GM12874 (cell line): ENCODE measurements around the gene RNF151.

Experiments used
- TF ChIP-seq, protein P1 (sequence below): IDR thresholded peaks from 2 replicates; pipeline ENCODE4 v1.5.1; 2011; ENCODE audit warnings: low read depth, mild to moderate bottlenecking, control low read depth, low read length, moderate library complexity; ENCODE audit not compliant: insufficient read depth

RNF151 gene

DNA sequence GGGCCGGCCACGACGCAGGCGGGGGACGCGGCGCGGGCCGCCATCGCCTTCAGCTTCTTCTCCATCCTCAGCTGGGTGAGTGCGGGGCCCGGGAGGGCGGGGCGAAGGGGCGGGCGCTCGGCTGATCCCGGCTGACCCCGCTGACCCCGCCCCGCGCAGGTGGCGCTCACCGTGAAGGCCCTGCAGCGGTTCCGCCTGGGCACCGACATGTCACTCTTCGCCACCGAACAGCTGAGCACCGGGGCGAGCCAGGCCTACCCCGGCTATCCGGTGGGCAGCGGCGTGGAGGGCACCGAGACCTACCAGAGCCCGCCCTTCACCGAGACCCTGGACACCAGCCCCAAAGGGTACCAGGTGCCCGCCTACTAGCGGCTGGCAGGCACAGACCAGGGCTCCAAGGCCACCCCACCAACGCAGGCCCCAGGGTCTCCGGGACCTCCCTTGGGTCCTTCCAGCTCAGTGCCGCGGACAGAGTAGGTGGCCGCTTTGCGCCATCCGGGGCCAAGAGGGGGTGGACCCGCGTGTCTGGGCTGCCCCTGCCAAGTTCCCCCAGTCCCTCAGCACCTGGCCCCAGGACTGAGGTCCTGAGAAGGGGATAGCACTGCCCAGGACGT is 26.2 kb downstream of the RNF151 start:
- TF ChIP-seq, protein P1, sequence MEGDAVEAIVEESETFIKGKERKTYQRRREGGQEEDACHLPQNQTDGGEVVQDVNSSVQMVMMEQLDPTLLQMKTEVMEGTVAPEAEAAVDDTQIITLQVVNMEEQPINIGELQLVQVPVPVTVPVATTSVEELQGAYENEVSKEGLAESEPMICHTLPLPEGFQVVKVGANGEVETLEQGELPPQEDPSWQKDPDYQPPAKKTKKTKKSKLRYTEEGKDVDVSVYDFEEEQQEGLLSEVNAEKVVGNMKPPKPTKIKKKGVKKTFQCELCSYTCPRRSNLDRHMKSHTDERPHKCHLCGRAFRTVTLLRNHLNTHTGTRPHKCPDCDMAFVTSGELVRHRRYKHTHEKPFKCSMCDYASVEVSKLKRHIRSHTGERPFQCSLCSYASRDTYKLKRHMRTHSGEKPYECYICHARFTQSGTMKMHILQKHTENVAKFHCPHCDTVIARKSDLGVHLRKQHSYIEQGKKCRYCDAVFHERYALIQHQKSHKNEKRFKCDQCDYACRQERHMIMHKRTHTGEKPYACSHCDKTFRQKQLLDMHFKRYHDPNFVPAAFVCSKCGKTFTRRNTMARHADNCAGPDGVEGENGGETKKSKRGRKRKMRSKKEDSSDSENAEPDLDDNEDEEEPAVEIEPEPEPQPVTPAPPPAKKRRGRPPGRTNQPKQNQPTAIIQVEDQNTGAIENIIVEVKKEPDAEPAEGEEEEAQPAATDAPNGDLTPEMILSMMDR: no peak

DNA sequence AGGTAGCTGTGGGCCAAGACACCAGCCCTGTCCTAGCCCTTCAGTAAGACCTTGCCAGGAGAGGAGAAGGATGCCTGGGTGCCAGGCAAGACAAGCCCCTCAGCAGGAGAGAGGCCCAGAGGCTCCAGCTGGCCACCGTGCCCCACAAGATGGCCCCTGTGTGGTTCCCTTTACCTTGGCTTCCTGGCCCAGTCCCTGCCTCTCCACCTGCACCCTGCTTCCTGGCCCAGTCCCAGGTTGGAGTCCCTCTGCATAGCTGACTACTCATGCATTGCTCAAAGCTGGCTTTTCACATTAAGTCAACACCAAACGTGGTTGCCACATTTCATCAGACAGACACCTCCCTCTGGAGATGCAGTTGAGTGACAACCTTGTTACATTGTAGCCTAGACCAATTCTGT is 27.1 kb downstream of the RNF151 start:
- TF ChIP-seq, protein P1: no peak

DNA sequence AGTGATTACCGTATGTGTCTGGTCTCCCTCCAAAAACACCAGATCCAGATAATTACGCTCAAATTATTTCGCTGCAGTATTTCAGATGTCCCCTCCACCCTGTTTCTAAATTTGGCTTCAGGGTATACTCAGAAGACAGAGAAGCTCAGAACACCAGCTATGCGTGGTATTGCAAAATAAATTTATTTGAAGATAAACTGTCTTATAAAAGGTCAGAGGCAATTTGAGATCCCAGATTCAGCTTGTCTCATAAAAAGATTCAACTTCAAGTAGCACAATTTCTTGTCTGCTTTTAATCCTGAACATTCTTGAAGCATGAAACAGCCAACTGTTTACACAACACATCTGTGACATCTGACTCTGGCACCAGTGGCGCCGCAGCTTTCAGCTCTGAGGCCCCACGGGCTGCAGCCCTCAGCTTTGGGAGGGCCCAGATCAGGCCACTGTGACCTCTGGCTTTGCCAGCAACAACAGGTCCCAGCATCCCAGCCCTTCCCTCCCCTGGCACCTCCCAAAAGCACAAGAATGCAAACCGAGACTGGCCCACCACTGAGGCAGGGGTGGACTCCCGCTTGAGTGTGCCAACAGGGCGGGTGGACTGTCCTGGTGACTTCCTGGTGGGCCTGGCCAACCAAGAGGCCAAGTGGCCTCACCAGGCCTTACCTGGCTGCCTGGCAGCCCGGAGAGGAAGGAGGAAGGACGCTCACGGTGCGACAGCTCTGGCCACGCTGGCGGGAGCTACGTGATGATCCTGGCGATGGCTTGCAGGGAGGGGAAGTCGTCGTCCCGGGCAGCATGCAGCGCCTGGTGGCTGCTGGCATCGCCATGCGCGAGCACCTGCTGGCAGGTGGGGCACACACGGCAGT is 31.1 kb downstream of the RNF151 start:
- TF ChIP-seq, protein P1: no peak

DNA sequence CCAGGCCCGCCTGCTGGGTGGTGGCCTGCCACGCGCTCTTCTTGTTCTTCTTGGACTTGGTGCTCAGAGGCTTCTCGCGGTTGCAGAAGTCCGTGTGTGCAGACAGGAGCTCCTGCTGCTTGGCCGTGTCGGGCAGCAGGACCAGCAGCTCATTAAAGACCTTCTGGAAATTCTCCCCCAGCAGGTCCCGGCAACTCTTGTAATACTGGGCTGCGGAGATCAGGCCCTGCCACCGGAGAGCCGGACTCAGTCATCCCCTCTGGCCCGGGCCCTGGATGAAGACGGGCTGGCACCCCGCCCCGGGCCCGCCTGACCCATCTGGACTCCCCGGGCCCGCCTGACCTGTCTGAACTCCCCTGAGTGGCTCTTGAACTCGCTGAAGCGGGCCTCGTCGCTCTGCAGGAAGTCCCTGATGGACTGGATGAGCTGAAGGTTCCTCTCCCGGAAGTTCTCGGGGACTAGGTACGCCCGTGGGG is 31.7 kb downstream of the RNF151 start:
- TF ChIP-seq, protein P1: no peak

DNA sequence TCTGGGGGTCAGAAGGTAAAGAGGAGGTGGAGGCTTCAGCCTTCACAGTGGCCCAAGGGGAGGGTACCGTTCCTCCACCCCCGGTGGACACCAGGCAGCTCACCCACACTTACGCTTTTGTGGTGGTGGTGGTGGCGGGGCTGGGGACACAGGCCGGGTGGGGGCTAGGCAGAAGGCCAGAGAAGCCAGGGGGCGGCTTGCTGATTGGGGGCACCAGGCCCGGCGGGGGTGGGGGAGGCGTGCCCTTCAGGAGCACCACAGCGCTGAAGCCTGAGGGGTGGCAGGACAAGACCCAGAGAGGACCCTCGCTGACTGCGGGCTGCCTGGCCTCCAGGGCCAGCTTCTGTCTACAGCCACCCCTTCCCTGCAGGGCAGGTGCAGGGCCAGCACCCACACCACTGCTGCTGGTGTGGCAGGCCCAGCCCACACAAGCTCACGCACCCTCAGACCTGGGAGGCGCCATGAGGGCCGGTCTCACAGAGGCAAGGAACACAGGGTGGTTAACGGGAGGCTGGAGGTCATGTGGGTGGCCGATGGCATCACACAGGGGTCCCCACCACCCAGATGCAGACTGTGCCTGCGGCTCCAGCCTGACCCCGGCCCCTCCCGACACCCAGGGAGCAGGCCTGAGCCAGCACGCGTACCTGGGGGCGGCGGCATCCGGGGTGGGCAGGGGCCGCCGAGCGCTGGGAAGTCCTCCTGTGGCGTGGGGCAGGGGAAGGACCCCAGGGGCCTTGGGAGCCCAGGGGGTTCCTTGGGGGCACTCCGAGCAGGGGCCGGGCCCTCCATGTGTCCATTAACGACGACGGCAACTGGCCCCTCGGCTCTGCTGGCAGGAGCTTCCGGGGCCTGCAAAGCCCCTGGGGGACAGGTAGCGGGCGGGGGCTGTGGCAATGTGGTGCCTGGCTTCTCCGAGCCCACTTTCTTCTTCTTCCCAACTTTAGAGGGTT is 32.5 kb downstream of the RNF151 start:
- TF ChIP-seq, protein P1: no peak

DNA sequence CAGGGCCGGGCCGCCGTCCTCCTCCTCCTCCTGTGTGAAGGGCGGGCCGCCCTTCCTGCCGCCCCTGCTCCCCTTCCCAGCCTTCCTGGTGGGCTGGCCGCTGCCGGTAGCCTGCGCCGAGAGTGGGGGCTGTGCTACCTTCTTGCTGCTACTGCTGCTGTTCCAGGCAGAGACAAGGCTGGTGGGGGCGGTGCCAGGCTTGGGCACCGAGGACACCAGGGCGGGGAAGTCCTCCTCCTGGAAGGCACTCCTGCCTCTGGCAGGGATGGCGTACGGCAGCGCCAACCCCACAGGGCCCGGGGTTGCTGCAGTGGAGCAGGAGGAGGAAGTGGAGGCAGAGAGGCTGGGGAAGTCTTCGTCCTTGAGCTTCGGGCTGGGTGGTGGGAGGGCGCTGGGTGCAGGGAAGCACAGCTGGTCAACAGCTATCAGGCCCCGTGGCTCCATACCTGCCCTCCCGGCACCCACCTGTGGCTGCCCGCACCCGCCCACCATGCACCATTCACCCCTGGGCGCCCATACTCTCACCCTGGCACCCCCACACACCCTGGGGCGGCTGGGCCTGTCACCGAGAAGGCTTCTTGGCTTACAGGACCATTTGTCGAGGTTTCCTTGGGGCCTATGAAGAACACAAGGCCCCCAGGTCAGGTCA is 33.3 kb downstream of the RNF151 start:
- TF ChIP-seq, protein P1: no peak
